ENCODE results near the gene SLC46A1.

The SLC46A1 gene

DNA sequence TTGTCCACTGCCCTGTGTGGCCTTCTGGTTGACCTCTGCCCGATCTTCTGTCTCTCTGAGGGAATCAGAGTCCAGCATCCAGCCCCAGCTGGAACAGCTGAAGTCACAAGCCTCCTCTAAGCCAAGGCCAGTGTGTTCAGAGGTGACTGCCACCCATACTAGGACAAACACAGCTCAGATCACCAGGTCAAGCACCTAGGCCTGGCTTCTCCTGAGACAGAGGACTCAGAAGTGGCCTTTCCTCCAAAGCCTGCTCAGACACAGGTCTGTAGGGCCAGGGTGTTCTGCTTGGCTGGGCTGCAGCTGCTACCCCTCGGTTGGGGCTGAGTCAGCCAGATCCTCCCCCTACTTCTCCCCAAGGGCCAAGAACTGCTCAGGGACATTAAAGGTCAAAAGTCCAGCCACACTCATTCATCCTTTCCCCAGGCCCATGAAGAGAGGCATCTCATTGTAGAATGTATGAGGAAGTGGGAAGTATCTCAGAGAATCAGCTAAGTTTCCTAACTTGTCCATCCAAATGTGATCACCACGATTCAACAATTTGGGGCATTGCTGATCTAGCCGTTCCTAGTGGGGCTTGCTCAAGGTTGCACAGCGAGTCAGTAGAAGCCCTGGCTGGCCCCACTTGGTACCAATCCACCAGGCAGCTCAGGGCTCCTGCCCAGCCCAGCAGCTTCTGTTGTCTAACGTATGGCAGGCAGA is 7.6 kb downstream of the SLC46A1 start:
- no peak overlapping the region for H3K4me3 ChIP-seq (ENCODE audit: low read depth in 1 of 2, low read length in 2 of 2)
- H3K27me3 ChIP-seq (ENCODE audit: insufficient read depth, low read length, poor library complexity) = no peaks in the 10 kb centered on the region
- H3K9ac ChIP-seq (ENCODE audit: low read depth, low read length) = no peak overlapping the region
- no peak overlapping the region for H3K27ac ChIP-seq (ENCODE audit: low read length)
- H3K4me1 ChIP-seq (ENCODE audit: insufficient read depth, low read length) = no peaks in the 10 kb centered on the region
- no peak overlapping the region for H2AFZ ChIP-seq (ENCODE audit: low read depth, low read length)
- ATAC-seq (ENCODE audit: insufficient read depth, low read depth) (no peak), DNase-seq (no peak)
- H3K4me2 ChIP-seq (ENCODE audit: insufficient read depth, low read length) = no peak overlapping the region
- no peaks in the 10 kb centered on the region for H3K79me2 ChIP-seq (ENCODE audit: insufficient read depth, low read length)
- H3K36me3 ChIP-seq (ENCODE audit: insufficient read depth, low read length) = no peaks in the 10 kb centered on the region
- TF ChIP-seq, protein P1, sequence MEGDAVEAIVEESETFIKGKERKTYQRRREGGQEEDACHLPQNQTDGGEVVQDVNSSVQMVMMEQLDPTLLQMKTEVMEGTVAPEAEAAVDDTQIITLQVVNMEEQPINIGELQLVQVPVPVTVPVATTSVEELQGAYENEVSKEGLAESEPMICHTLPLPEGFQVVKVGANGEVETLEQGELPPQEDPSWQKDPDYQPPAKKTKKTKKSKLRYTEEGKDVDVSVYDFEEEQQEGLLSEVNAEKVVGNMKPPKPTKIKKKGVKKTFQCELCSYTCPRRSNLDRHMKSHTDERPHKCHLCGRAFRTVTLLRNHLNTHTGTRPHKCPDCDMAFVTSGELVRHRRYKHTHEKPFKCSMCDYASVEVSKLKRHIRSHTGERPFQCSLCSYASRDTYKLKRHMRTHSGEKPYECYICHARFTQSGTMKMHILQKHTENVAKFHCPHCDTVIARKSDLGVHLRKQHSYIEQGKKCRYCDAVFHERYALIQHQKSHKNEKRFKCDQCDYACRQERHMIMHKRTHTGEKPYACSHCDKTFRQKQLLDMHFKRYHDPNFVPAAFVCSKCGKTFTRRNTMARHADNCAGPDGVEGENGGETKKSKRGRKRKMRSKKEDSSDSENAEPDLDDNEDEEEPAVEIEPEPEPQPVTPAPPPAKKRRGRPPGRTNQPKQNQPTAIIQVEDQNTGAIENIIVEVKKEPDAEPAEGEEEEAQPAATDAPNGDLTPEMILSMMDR (IDR thresholded peaks at IDR 0.05; ENCODE audit: borderline replicate concordance, extremely low read depth, low read length, poor library complexity, severe bottlenecking) = no peak
- no peak for TF ChIP-seq EZH2 (IDR thresholded peaks at IDR 0.05; ENCODE audit: borderline replicate concordance, low read depth, low read length, severe bottlenecking)
- H4K20me1 ChIP-seq (ENCODE audit: insufficient read depth, low read length) = no peaks in the 10 kb centered on the region
- H3K9me3 ChIP-seq (ENCODE audit: insufficient read depth, low read length, severe bottlenecking) = no peaks in the 10 kb centered on the region

DNA sequence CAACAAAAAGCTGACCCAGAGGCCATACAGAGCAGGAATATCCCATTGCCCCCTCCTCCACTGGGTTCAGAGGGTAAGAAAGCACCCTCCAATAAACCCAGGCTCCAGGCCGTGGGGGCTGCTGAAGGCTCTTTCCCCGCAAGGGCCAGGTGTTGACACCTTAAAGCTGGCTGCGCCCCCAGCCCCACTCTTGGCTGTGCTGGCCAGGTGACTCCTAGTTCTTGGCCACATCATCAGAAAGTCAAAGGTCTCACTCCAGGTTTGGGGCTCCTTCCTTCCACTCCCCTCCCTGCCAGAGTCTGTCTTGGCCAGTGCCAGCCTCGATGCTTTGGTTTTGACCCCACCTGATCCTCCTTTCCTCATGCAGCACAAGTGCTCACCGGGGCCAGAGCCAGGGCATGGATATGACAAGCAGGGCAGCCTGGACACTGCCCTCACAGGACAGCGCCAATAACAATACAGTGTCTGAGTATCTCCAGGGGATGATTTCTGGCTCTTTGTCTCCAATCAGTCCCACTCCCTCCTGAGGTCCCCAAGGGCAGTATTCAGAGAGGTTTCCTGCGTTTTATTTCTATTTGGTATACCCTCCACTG is 8.2 kb downstream of the SLC46A1 start:
- Histone ChIP-seq H3K27me3 (ENCODE audit: insufficient read depth, low read length, poor library complexity) (no peaks in the 10 kb centered on the region), H3K4me3 (ENCODE audit: low read depth in 1 of 2, low read length in 2 of 2) (no peak overlapping the region), H3K9me3 (ENCODE audit: insufficient read depth, low read length, severe bottlenecking) (no peaks in the 10 kb centered on the region), H3K4me2 (ENCODE audit: insufficient read depth, low read length) (no peak overlapping the region), H4K20me1 (ENCODE audit: insufficient read depth, low read length) (no peaks in the 10 kb centered on the region), H2AFZ (ENCODE audit: low read depth, low read length) (no peak overlapping the region), H3K36me3 (ENCODE audit: insufficient read depth, low read length) (no peaks in the 10 kb centered on the region), H3K9ac (ENCODE audit: low read depth, low read length) (no peak overlapping the region), H3K4me1 (ENCODE audit: insufficient read depth, low read length) (no peaks in the 10 kb centered on the region), H3K27ac (ENCODE audit: low read length) (no peak overlapping the region), H3K79me2 (ENCODE audit: insufficient read depth, low read length) (no peaks in the 10 kb centered on the region)
- ATAC-seq (ENCODE audit: insufficient read depth, low read depth) = no peak
- DNase-seq = no peak
- TF ChIP-seq, protein P1 (IDR thresholded peaks at IDR 0.05; ENCODE audit: borderline replicate concordance, extremely low read depth, low read length, poor library complexity, severe bottlenecking) = no peak
- TF ChIP-seq EZH2 (IDR thresholded peaks at IDR 0.05; ENCODE audit: borderline replicate concordance, low read depth, low read length, severe bottlenecking) = no peak

DNA sequence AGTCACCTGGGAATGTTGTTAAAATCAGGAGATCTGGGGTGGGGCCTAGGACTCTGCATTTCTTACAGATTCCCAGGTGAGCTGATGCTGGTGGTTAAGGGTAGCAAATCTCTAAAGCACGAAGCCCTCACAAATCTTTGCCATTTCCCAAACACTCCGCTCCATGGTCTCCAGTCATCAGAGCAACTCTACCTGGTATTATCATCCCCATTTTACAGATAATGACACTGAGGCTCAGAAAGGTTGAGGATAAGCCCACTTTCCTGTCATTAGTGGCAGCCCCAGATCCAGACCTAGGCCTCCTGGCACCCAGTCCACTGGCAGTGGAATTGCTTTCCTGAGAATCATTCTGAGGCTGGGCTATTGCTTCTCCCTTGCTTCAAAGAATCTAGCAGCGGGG is 8.7 kb downstream of the SLC46A1 start:
- Histone ChIP-seq H3K9me3 (ENCODE audit: insufficient read depth, low read length, severe bottlenecking) (no peaks in the 10 kb centered on the region), H3K4me1 (ENCODE audit: insufficient read depth, low read length) (no peaks in the 10 kb centered on the region), H4K20me1 (ENCODE audit: insufficient read depth, low read length) (no peaks in the 10 kb centered on the region), H3K4me2 (ENCODE audit: insufficient read depth, low read length) (no peak overlapping the region), H3K9ac (ENCODE audit: low read depth, low read length) (no peak overlapping the region), H3K79me2 (ENCODE audit: insufficient read depth, low read length) (no peaks in the 10 kb centered on the region), H3K27ac (ENCODE audit: low read length) (no peak overlapping the region), H3K27me3 (ENCODE audit: insufficient read depth, low read length, poor library complexity) (no peaks in the 10 kb centered on the region), H3K4me3 (ENCODE audit: low read depth in 1 of 2, low read length in 2 of 2) (no peak overlapping the region), H3K36me3 (ENCODE audit: insufficient read depth, low read length) (no peaks in the 10 kb centered on the region), H2AFZ (ENCODE audit: low read depth, low read length) (no peak overlapping the region)
- DNase-seq (no peak), ATAC-seq (ENCODE audit: insufficient read depth, low read depth) (no peak)
- no peak for TF ChIP-seq EZH2 (IDR thresholded peaks at IDR 0.05; ENCODE audit: borderline replicate concordance, low read depth, low read length, severe bottlenecking)
- TF ChIP-seq, protein P1 (IDR thresholded peaks at IDR 0.05; ENCODE audit: borderline replicate concordance, extremely low read depth, low read length, poor library complexity, severe bottlenecking) = no peak
